ENCODE data around the gene PLA2G2F. TPM values are rescaled to one million over a fixed set of nuclear protein-coding genes. Genes with fewer than 3 reads are reported as not detected.

Gene PLA2G2F
- total RNA-seq, 1 experiment from 2014 or later = not detected

- no peak overlapping the region for H3K27ac Mint-ChIP-seq (ENCODE audit: low read depth, unreplicated experiment)
- no peaks in the 10 kb centered on the region for H3K27me3 Mint-ChIP-seq (ENCODE audit: insufficient read depth, unreplicated experiment)
- no TSS peak for BruUV-seq (replicated peaks)
- H3K4me3 Mint-ChIP-seq (ENCODE audit: unreplicated experiment) = no peak overlapping the region
- POLR2A ChIA-PET = interaction anchor here (0.6 kb wide), 1 partner anchor 874 kb away, joined by 3 read pairs; no protein-coding TSS in a partner anchor
- H3K9me3 Mint-ChIP-seq (ENCODE audit: unreplicated experiment) = no peaks in the 10 kb centered on the region
- no peaks in the 10 kb centered on the region for H3K36me3 Mint-ChIP-seq (ENCODE audit: insufficient read depth, unreplicated experiment)
- no peaks in the 10 kb centered on the region for H3K4me1 Mint-ChIP-seq (ENCODE audit: insufficient read depth, unreplicated experiment)
- CTCF ChIA-PET = interaction anchor here (0.6 to 1.5 kb wide), 4 partner anchors 9 to 44 kb away, joined by 3 to 6 read pairs (median 4); no protein-coding TSS in a partner anchor
- intact Hi-C loops (cut with micrococcal nuclease) = no loop called here
- no peak for TF ChIP-seq CTCF (IDR thresholded peaks at IDR 0.05; ENCODE audit: unreplicated experiment)
- no peak for DNase-seq (ENCODE audit: unreplicated experiment)
Observed at GRCh38 chr1:20143318-20143717, 4.2 kb downstream of the PLA2G2F start.

DNA sequence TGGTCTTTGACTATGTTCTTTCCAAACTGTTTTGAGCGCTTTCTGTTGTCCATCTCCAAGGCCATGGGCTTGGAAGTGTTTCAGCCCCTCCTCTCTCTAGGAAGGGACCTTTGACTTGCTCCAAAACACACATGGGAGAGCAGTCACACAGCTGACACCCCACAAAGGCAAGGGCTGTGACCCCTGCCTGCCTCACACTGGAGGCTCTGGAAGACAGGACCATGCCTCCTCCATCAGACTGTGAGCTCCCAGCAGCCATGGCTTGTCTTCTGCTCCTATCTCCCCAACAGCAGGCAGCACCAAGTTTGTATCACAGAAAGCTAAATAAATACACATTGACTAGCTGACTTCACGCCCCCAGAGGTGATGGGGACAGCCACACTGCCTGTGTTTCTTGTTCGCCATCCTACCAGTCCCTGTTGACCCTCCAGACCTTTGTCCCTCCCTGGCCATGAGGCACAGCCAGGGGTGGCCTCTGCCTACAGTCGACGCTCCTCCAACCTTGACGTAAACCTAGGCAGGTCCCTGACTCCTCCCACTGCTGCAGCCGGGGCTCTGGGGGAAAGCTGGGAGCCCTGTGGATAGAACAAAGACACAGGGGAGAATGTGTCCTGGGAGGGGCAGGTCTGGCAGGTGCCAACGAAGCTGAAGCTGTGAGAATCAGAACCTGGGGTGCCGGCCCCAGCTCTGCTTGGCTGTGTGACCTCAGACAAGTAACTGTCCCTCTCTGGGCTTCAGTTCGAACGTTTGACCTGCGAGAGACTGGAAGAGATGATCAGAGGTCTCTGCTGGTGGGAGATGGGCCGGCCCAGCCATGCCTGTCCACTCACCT is 4.8 kb downstream of the PLA2G2F start:
- Mint-ChIP-seq H3K4me3 (ENCODE audit: unreplicated experiment) (no peak overlapping the region), H3K36me3 (ENCODE audit: insufficient read depth, unreplicated experiment) (no peaks in the 10 kb centered on the region), H3K9me3 (ENCODE audit: unreplicated experiment) (no peaks in the 10 kb centered on the region), H3K27me3 (ENCODE audit: insufficient read depth, unreplicated experiment) (no peaks in the 10 kb centered on the region), H3K27ac (ENCODE audit: low read depth, unreplicated experiment) (no peak overlapping the region), H3K4me1 (ENCODE audit: insufficient read depth, unreplicated experiment) (no peaks in the 10 kb centered on the region)
- no peak for DNase-seq (ENCODE audit: unreplicated experiment)
- intact Hi-C loops (cut with micrococcal nuclease) = no loop called here
- no peak for TF ChIP-seq CTCF (IDR thresholded peaks at IDR 0.05; ENCODE audit: unreplicated experiment)
- ChIA-PET CTCF (interaction anchor here (0.6 to 1.5 kb wide), 3 partner anchors 8 to 18 kb away, joined by 3 to 6 read pairs (median 5); no protein-coding TSS in a partner anchor), POLR2A (no interaction called here)
- no TSS peak for BruUV-seq (replicated peaks)

DNA sequence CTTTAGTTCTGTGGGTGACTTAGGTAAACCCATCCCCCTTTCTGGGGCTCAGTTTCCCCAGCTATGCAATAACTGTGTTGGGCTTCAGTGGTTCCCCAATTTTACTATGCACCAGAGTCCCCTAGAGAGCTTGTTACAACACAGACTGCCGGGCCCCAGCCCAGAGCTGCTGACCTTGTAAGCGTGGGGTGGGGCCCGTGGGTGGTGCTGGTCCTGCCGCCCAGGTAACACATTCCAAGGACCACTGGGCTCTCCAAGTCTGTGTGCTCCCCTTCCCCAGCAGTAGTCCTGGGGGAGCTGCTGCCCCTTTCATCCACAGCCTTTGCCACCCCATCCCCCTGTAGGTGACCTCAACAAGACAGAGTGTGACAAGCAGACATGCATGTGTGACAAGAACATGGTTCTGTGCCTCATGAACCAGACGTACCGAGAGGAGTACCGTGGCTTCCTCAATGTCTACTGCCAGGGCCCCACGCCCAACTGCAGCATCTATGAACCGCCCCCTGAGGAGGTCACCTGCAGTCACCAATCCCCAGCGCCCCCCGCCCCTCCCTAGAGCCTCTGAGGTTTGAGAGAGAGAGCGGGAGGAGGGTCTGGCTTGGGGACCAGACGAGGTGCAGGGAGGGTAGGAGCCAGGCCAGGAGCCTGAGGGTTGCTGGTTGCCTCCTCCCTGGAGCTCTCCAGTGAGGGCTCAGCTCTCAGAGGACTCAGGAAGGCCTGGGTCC is 8.9 kb downstream of the PLA2G2F start:
- no peak for DNase-seq (ENCODE audit: unreplicated experiment)
- TF ChIP-seq CTCF (IDR thresholded peaks at IDR 0.05; ENCODE audit: unreplicated experiment) = no peak
- ChIA-PET POLR2A (interaction anchor here (0.6 to 1.3 kb wide), 2 partner anchors 45 to 164 kb away, joined by 3 read pairs; no protein-coding TSS in a partner anchor), CTCF (interaction anchor here (1.2 to 5.8 kb wide), 2 partner anchors 49 to 55 kb away, joined by 4 to 76 read pairs; no protein-coding TSS in a partner anchor)
- Mint-ChIP-seq H3K27ac (ENCODE audit: low read depth, unreplicated experiment) (no peak overlapping the region), H3K9me3 (ENCODE audit: unreplicated experiment) (no peaks in the 10 kb centered on the region), H3K27me3 (ENCODE audit: insufficient read depth, unreplicated experiment) (no peaks in the 10 kb centered on the region), H3K36me3 (ENCODE audit: insufficient read depth, unreplicated experiment) (no peaks in the 10 kb centered on the region), H3K4me1 (ENCODE audit: insufficient read depth, unreplicated experiment) (peaks cover 6% of the 10 kb centered on the region), H3K4me3 (ENCODE audit: unreplicated experiment) (no peak overlapping the region)
- no TSS peak for BruUV-seq (replicated peaks)
- intact Hi-C loops (cut with micrococcal nuclease) = no loop called here

Measured in MCF 10A (cell line).